Astrocyte (in vitro differentiated cells and primary cell): ENCODE results near the gene ZNF594.

Experiments
- EZH2 ChIP-seq: IDR thresholded peaks from 2 replicates; pipeline ENCODE4 v1.6.1; 2012; ENCODE audit warnings: mild to moderate bottlenecking, low read length, inconsistent platforms; ENCODE audit not compliant: insufficient read depth
- TF ChIP-seq, protein P1 (sequence below): IDR thresholded peaks from 2 replicates; pipeline ENCODE4 v1.5.1; 2011; ENCODE audit warnings: low read depth, mild to moderate bottlenecking, inconsistent platforms, low read length, moderate library complexity; ENCODE audit not compliant: insufficient read depth

DNA sequence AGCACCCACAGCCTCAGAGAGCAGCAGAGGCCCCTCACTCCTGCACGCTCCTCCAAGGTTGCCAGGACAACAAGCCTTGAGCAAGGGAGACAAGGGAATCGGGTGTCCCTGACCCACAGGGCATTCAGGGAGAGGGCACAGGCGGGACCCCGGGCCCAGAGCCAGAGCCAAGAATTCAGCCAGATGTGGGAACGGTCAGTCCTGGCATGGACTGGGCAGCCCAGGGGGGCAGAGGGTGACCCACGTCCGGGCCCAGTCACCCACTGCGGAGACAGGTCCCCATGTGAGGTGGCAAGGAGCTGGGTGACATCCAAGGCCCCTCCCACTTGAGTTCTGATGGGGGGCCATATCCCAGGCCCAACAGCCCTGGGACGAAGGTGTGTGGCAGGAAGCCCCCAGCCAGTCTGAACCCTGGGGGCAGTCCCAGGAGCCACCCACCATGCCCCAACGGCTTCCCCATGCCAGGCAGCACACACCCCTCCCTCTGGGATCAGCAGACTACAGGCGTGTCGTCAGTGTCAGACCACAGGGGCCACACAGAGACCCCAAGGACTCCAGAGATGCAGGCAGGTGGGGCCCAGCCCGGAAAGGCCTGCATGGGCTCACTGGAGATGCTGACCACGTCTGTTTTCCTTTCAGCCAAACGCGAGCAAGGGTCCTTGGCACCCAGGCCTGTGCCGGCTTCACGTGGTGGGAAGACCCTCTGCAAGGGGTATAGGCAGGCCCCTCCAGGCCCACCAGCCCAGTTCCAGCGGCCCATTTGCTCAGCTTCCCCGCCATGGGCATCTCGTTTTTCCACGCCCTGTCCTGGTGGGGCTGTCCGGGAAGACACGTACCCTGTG lies 52.8 kb downstream of the ZNF594 start:
- TF ChIP-seq, protein P1, sequence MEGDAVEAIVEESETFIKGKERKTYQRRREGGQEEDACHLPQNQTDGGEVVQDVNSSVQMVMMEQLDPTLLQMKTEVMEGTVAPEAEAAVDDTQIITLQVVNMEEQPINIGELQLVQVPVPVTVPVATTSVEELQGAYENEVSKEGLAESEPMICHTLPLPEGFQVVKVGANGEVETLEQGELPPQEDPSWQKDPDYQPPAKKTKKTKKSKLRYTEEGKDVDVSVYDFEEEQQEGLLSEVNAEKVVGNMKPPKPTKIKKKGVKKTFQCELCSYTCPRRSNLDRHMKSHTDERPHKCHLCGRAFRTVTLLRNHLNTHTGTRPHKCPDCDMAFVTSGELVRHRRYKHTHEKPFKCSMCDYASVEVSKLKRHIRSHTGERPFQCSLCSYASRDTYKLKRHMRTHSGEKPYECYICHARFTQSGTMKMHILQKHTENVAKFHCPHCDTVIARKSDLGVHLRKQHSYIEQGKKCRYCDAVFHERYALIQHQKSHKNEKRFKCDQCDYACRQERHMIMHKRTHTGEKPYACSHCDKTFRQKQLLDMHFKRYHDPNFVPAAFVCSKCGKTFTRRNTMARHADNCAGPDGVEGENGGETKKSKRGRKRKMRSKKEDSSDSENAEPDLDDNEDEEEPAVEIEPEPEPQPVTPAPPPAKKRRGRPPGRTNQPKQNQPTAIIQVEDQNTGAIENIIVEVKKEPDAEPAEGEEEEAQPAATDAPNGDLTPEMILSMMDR = no peak
- TF ChIP-seq EZH2 = no peak
